Uterus (tissue), 4 donors: Measurements from ENCODE around the gene HCFC2. TPM values are rescaled to one million over a fixed set of nuclear protein-coding genes. Genes with fewer than 3 reads are reported as not detected.
A peak's percentile ranks its signal among the peaks of the same experiment; 100 is the strongest.
"Not testable (repeated sequence)": the region's sequence is repeated elsewhere in the genome, so short reads cannot be mapped to it uniquely, and the experiment has no call there.

ENCODE experiments used
- DNase-seq, 2 donors: peaks; one replicate each; pipeline ENCODE4 v3.0.0-alpha.2; 2019 to 2020
- H3K27ac ChIP-seq, 2 donors: fragments of 200-600 bp; sonication (generic); 1 replicate in 1 of 2; 2 replicates in 1 of 2; pipeline ENCODE4 v1.5.1; 2016 to 2018
- H3K27me3 ChIP-seq, 2 donors: fragments of 200-600 bp; sonication (generic); one replicate each; pipeline ENCODE4 v1.5.1; 2018 to 2019; ENCODE audit warnings: control low read depth in 1 of 2
- H3K36me3 ChIP-seq, 2 donors: fragments of 200-600 bp; sonication (generic); one replicate each; pipeline ENCODE4 v1.5.1; 2019; ENCODE audit warnings: control low read depth in 1 of 2
- H3K4me1 ChIP-seq, 2 donors: fragments of 200-600 bp; sonication (generic); one replicate each; pipeline ENCODE4 v1.5.1; 2018 to 2019; ENCODE audit warnings: control low read depth in 1 of 2
- H3K4me3 ChIP-seq, 2 donors: fragments of 200-600 bp; sonication (generic); 1 replicate in 1 of 2; 2 replicates in 1 of 2; pipeline ENCODE4 v1.5.1; 2018 to 2019; ENCODE audit warnings: mild to moderate bottlenecking in 1 of 2
- H3K9me3 ChIP-seq, 2 donors: fragments of 200-600 bp; sonication (generic); one replicate each; pipeline ENCODE4 v1.5.1; 2019; ENCODE audit warnings: control low read depth in 1 of 2
- POLR2A ChIP-seq, 2 donors: fragments of 450-650 bp; IDR thresholded peaks; one replicate each; pipeline ENCODE4 v1.6.1; 2016; ENCODE audit warnings: antibody characterized with exemption in 2 of 2, mild to moderate bottlenecking in 1 of 2, moderate library complexity in 1 of 2
- intact Hi-C: fragments of 100-400 bp; cut with DNase I; formaldehyde crosslinking; loops from one replicate; pipeline ENCODE4 v1.15.1; 2023; ENCODE audit warnings: low total_unique reads
- total RNA-seq, 4 donors: library from RNA; depleted of rRNA in 3 of 4; stranded (reverse); fragments of >200 nt in 3 of 4; gene quantifications; one replicate each; pipeline versions ENCODE4 v1.1.0 to v1.2.4, GENCODE V29; 2014 to 2023
- TF ChIP-seq, protein P1 (sequence below), 4 experiments: fragments of 200-600 bp in 2 of 4; fragments of 450-650 bp in 2 of 4; sonication (generic) in 2 of 4; IDR thresholded peaks; one replicate each; pipeline ENCODE4 v1.5.1; 2016 to 2019; ENCODE audit warnings: antibody characterized with exemption in 4 of 4, mild to moderate bottlenecking in 2 of 4, moderate library complexity in 1 of 4
- donor health status: DM: yes; HTN: yes; CAD: no.

HCFC2 gene
- 10 to 100 TPM in 3 of 4 donors, 1 to 10 TPM in 1; 10.0 to 61.0 (median 29.1) TPM for total RNA-seq

DNA sequence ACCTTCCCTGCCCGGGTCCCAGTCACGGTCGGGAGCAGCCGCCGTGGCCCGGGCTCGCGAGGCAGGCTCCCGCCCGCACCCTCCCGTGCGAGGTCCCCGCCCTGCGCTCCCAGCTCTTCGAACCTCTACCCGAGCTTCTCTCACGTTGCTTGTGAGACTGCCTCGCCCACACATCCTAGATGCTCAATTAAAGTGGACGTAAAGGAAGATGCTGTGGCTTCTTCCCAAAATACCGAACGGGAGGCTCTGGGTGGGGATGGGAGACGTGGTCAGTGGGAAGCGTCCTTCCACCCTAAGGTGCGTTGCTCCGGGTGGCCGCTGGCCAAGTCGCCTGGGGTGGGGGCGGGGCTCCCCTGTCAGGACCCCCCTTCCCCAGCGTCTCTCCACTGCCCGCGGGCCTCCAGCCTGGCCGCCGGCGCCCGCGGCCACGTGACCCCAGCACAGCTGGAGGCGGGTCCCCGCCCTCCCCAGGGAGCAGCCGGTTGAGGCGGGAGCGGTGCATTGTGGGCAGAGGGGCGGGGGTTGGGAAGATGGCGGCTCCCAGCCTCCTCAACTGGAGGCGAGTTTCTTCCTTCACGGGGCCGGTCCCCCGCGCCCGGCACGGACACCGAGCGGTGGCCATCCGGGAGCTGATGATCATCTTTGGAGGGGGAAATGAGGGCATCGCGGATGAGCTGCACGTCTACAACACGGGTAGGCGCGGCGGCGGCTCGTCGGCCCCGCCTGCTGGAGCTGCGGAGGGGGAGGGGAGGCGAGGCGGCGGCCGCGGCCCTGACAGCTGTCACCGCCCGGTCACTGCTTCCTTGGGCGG is at the start of gene HCFC2:
HCFC2 (plus strand) TSS at position 501 of the 811 bp plus-strand sequence; CDS start at position 531, 30 bp downstream.
- Histone ChIP-seq H3K4me3 (peak within 1 kb of the TSS; percentile 58 to 85), H3K36me3 (no peaks in the 10 kb centered on the region), H3K27me3 (no peaks in the 10 kb centered on the region), H3K9me3 (no peaks in the 10 kb centered on the region), H3K4me1 (no peaks in the 10 kb centered on the region), H3K27ac (peak within 1 kb of the TSS; percentile 85 to 90)
- peak; percentile 35 to 73 for TF ChIP-seq POLR2A (IDR thresholded peaks at IDR 0.05)
- TF ChIP-seq, protein P1, sequence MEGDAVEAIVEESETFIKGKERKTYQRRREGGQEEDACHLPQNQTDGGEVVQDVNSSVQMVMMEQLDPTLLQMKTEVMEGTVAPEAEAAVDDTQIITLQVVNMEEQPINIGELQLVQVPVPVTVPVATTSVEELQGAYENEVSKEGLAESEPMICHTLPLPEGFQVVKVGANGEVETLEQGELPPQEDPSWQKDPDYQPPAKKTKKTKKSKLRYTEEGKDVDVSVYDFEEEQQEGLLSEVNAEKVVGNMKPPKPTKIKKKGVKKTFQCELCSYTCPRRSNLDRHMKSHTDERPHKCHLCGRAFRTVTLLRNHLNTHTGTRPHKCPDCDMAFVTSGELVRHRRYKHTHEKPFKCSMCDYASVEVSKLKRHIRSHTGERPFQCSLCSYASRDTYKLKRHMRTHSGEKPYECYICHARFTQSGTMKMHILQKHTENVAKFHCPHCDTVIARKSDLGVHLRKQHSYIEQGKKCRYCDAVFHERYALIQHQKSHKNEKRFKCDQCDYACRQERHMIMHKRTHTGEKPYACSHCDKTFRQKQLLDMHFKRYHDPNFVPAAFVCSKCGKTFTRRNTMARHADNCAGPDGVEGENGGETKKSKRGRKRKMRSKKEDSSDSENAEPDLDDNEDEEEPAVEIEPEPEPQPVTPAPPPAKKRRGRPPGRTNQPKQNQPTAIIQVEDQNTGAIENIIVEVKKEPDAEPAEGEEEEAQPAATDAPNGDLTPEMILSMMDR (IDR thresholded peaks at IDR 0.05): peak in 1 of 4 experiments; percentile 13
- intact Hi-C loops: no loop called here
- peak; percentile 87 to 92 for DNase-seq

DNA sequence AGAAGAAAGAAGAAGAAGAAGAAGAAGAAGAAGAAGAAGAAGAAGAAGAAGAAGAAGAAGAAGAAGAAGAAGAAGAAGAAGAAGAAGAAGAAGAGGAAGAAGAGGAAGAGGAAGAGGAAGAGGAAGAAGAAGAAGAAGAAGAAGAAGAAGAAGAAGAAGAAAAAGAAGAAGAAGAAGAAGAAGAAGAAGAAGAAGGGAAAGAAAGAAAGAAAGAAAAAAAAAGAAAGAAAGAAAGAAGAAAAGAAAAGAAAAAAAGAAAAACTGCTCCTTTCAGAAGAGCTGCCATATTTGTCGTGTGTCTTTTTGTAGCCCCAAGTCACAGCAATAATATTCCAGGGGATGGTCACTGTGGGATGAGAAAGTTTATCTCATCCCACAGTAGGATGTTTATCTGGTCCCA is 42.5 kb upstream of the HCFC2 start:
- H3K4me3 ChIP-seq, H3K27ac ChIP-seq, intact Hi-C loops, H3K4me1 ChIP-seq, H3K9me3 ChIP-seq, H3K27me3 ChIP-seq, DNase-seq, H3K36me3 ChIP-seq: not testable (repeated sequence)

DNA sequence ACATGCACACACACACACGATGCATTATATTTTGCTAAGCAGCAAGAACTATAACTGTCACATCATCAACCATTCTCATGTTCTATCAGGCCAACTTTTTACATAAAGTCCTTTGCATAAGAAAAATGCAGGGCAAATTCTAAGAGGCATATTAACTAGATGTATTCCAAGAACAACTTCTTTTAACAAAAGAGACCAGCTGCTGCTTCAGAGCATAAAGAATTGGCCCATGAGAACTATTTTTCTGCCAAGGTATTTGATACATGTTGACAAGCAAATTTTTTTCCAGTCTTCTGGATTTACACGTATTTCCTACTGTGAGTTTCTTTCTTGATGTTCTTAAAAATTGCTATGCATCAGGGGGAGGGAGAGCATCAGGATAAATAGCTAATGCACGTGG is 41.5 kb upstream of the HCFC2 start:
- TF ChIP-seq POLR2A (IDR thresholded peaks at IDR 0.05): no peak
- TF ChIP-seq, protein P1 (IDR thresholded peaks at IDR 0.05): no peak
- H3K27ac ChIP-seq: no peak overlapping the region
- intact Hi-C loops: no loop called here
- H3K9me3 ChIP-seq: no peaks in the 10 kb centered on the region
- H3K4me1 ChIP-seq: no peaks in the 10 kb centered on the region
- no peaks in the 10 kb centered on the region for H3K36me3 ChIP-seq
- DNase-seq: no peak
- H3K27me3 ChIP-seq: no peaks in the 10 kb centered on the region
- H3K4me3 ChIP-seq: no peak overlapping the region

DNA sequence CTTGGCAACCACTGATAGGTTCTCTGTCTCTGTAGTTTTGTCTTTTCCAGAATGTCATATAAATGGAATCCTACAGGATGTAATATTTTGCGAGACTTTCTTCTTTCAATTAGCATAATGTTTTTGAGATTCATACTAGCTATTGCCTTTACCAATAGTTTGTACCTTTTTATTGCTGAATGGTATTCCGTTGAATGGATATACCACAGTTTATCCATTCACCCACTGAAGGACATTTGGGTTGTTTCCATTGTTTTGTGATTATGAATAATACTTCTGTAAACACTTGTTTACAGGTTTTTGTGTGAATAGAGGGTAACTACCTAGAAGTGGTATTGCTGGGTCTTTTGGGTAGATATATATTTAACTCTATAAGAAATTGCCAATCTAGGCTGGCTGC is 40.6 kb upstream of the HCFC2 start:
- H3K27ac ChIP-seq: no peak overlapping the region
- no peaks in the 10 kb centered on the region for H3K27me3 ChIP-seq
- H3K36me3 ChIP-seq: no peaks in the 10 kb centered on the region
- H3K4me3 ChIP-seq: no peak overlapping the region
- intact Hi-C loops: no loop called here
- TF ChIP-seq, protein P1 (IDR thresholded peaks at IDR 0.05): no peak
- TF ChIP-seq POLR2A (IDR thresholded peaks at IDR 0.05): no peak
- no peak for DNase-seq
- no peaks in the 10 kb centered on the region for H3K9me3 ChIP-seq
- no peaks in the 10 kb centered on the region for H3K4me1 ChIP-seq

DNA sequence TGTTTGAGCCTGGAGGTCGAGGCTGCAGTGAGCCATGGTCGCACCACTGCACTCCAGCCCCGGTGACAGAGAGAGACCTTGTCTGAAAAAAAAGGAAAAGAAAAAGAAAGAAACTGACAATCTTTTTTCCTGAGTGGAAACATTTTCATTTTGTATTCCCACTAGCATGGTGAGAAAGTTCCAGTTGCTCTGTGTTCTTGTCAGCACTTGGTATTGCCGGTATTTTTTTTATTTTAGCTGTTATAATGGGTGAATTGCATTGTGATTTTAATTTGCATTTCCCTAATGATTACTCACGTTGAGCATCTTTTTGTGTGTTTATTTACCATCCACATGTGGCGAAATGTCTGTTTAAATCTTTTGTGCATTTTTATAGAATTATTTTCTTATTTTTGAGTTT is 40.0 kb upstream of the HCFC2 start:
- no peak for TF ChIP-seq POLR2A (IDR thresholded peaks at IDR 0.05)
- TF ChIP-seq, protein P1 (IDR thresholded peaks at IDR 0.05): no peak
- H3K27ac ChIP-seq: no peak overlapping the region
- DNase-seq: no peak
- H3K36me3 ChIP-seq: no peaks in the 10 kb centered on the region
- no peaks in the 10 kb centered on the region for H3K27me3 ChIP-seq
- H3K4me1 ChIP-seq: no peaks in the 10 kb centered on the region
- no peak overlapping the region for H3K4me3 ChIP-seq
- no peaks in the 10 kb centered on the region for H3K9me3 ChIP-seq
- intact Hi-C loops: no loop called here
